ENCODE measurements around the gene ATF7IP. TPM values are rescaled to one million over a fixed set of nuclear protein-coding genes. Genes with fewer than 3 reads are reported as not detected.
A peak's percentile ranks its signal among the peaks of the same experiment; 100 is the strongest.

The ATF7IP gene
- total RNA-seq, 1 experiment from 2014 or later: 172 TPM

GRCh38 chr12:14399871-14400270 lies 34.4 kb downstream of the ATF7IP start:
- no peak overlapping the region for H2AK5ac ChIP-seq (ENCODE audit: insufficient read length, low read length)
- no peaks in the 10 kb centered on the region for H3K79me1 ChIP-seq (ENCODE audit: insufficient read depth, low read depth, low read length, poor library complexity, severe bottlenecking)
- no peak overlapping the region for H3K23ac ChIP-seq (ENCODE audit: insufficient read length, low read depth, low read length)
- no peak overlapping the region for H3K14ac ChIP-seq (ENCODE audit: insufficient read depth, low read length)
- Mint-ChIP-seq H3K4me3 (no peak overlapping the region), H3K27ac (peak overlapping the region in 1 of 3 experiments; percentile 52; a peak in 1 of 7 replicates), H3K4me1 (peaks cover 67 to 68% of the 10 kb centered on the region in 2 experiments), H3K36me3 (ENCODE audit: insufficient read depth in 1 of 3, low read depth in 3 of 3) (peaks cover 6 to 27% (median 6%) of the 10 kb centered on the region in 3 experiments), H3K9me3 (peaks cover 4 to 6% of the 10 kb centered on the region in 2 experiments; a peak in 4 of 5 replicates), H3K27me3 (ENCODE audit: low read depth) (no peaks in the 10 kb centered on the region)
- no peak overlapping the region for H3T11ph ChIP-seq (ENCODE audit: low read length)
- H2AFZ ChIP-seq (ENCODE audit: low read length): no peak overlapping the region
- no peak overlapping the region for H2BK5ac ChIP-seq (ENCODE audit: insufficient read length, low read length)
- H3K9ac ChIP-seq (ENCODE audit: extremely low read depth, insufficient read length, low read length): no peak overlapping the region
- H4K5ac ChIP-seq (ENCODE audit: insufficient read length, low read depth, low read length): no peak overlapping the region
- no peak overlapping the region for H4K8ac ChIP-seq (replicated peaks; ENCODE audit: insufficient read length, low read depth, low read length)
- no peaks in the 10 kb centered on the region; the same call in 1 of the 2 replicates for H3K4me1 ChIP-seq (ENCODE audit: insufficient read depth, low read length)
- H3K56ac ChIP-seq (ENCODE audit: insufficient read length, low read depth, low read length): no peak overlapping the region
- no peak overlapping the region for H3K4me2 ChIP-seq (ENCODE audit: insufficient read depth, insufficient read length, low read length)
- H4K91ac ChIP-seq (ENCODE audit: insufficient read length, low read depth, low read length): no peak overlapping the region
- H3K27ac ChIP-seq (ENCODE audit: insufficient read length, low read depth, low read length): no peak overlapping the region
- TF ChIP-seq CTCF (conservative IDR thresholded peaks at IDR 0.05): no peak
- no peak overlapping the region for H2BK12ac ChIP-seq (ENCODE audit: insufficient read length, low read depth, low read length)
- no peaks in the 10 kb centered on the region for H4K20me1 ChIP-seq (ENCODE audit: control insufficient read depth, insufficient read depth, insufficient read length)
- no peak overlapping the region for H3K18ac ChIP-seq (ENCODE audit: insufficient read length, low read depth, low read length)
- no peaks in the 10 kb centered on the region for H3K9me3 ChIP-seq (ENCODE audit: control insufficient read depth, low read depth, low read length)
- no peak for DNase-seq
- no peaks in the 10 kb centered on the region for H3K27me3 ChIP-seq (ENCODE audit: insufficient read depth, low read length)
- no peak overlapping the region for H2BK15ac ChIP-seq (ENCODE audit: low read depth, low read length)
- H3K23me2 ChIP-seq (ENCODE audit: insufficient read length, low read depth, low read length, poor library complexity, severe bottlenecking): no peaks in the 10 kb centered on the region
- no CpG with 5 or more reads among the region's 3 CpGs for WGBS (ENCODE audit: extremely low coverage, insufficient read length, low lambda C conversion rate)
- H3K4ac ChIP-seq (ENCODE audit: low read depth, low read length): no peak overlapping the region
- H2BK20ac ChIP-seq (ENCODE audit: low read depth, low read length, poor library complexity, severe bottlenecking): no peak overlapping the region
- no peak overlapping the region for H2BK120ac ChIP-seq (ENCODE audit: low read depth, low read length, poor library complexity, severe bottlenecking)
- peaks cover 32% of the 10 kb centered on the region; the same call in 1 of the 2 replicates for H3K79me2 ChIP-seq (ENCODE audit: insufficient read depth, low read length)
